ENCODE measurements around the gene TMC7.

DNA sequence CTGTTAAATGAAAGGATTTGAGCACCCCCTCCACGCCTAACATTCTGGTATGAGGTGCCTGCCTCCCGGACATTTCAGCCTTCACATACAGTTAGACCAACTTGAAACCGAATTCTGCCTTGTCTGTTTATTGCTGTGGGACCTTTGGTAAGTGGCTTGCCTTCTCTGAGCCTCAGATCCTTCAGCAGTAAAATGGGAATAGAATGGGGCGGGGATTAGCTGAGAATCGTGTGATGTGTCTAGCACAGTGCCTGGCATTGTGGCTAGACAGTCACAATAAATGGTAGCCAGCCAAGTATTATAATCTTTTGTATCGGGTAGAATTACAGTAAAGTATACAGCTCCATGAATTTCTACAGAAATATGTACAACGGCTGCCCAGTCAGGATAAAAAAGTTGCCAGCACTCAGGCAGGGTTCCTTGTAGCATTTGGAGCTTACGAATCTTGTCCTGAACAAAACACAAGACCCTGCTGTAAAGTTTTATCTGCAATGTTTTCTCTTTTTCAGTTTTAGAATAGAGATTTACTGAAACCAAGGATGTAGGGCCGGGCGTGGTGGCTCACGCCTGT lies 786 bp downstream of the TMC7 start:
- no peak for TF ChIP-seq YY1 (IDR thresholded peaks at IDR 0.05; ENCODE audit: insufficient read depth, insufficient read length)
- no peak for TF ChIP-seq ZNF274 (IDR thresholded peaks at IDR 0.05; ENCODE audit: low read depth, low read length)
- no peak for TF ChIP-seq SUZ12 (IDR thresholded peaks at IDR 0.05; ENCODE audit: extremely low read depth, insufficient read depth, insufficient read length)
